ENCODE measurements around the gene RAB11FIP4.

GRCh38 chr17:31393749-31394146 lies 2.3 kb downstream of the RAB11FIP4 start:
- TF ChIP-seq, protein P1, sequence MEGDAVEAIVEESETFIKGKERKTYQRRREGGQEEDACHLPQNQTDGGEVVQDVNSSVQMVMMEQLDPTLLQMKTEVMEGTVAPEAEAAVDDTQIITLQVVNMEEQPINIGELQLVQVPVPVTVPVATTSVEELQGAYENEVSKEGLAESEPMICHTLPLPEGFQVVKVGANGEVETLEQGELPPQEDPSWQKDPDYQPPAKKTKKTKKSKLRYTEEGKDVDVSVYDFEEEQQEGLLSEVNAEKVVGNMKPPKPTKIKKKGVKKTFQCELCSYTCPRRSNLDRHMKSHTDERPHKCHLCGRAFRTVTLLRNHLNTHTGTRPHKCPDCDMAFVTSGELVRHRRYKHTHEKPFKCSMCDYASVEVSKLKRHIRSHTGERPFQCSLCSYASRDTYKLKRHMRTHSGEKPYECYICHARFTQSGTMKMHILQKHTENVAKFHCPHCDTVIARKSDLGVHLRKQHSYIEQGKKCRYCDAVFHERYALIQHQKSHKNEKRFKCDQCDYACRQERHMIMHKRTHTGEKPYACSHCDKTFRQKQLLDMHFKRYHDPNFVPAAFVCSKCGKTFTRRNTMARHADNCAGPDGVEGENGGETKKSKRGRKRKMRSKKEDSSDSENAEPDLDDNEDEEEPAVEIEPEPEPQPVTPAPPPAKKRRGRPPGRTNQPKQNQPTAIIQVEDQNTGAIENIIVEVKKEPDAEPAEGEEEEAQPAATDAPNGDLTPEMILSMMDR (IDR thresholded peaks at IDR 0.05): no peak
- TF ChIP-seq POLR2A (IDR thresholded peaks at IDR 0.05): no peak
